Esophagus squamous epithelium (tissue), 5 donors: ENCODE results near the gene MRPL24. TPM values are rescaled to one million over a fixed set of nuclear protein-coding genes. Genes with fewer than 3 reads are reported as not detected.

Source experiments
- DNase-seq: peaks from one replicate; lab custom pipeline; 2025; lab: John Stamatoyannopoulos, UW
- H3K27ac ChIP-seq, 4 donors: fragments of 200-600 bp; sonication (generic); one replicate each; pipeline ENCODE4 v1.5.1; 2016 to 2019; ENCODE audit warnings: mild to moderate bottlenecking in 1 of 4
- H3K27me3 ChIP-seq, 4 donors: fragments of 200-600 bp; sonication (generic); 1 replicate in 3 of 4; 2 replicates in 1 of 4; pipeline versions ENCODE4 v1.5.1 to v1.6.0; 2017 to 2021; ENCODE audit warnings: antibody characterized with exemption in 1 of 4
- H3K36me3 ChIP-seq, 3 donors: fragments of 200-600 bp; sonication (generic); one replicate each; pipeline ENCODE4 v1.5.1; 2016 to 2019
- H3K4me1 ChIP-seq, 3 donors: fragments of 200-600 bp; sonication (generic); one replicate each; pipeline ENCODE4 v1.5.1; 2017 to 2019
- H3K4me3 ChIP-seq, 4 donors: fragments of 200-600 bp; sonication (generic); 1 replicate in 3 of 4; 2 replicates in 1 of 4; pipeline ENCODE4 v1.5.1; 2016 to 2019; ENCODE audit warnings: mild to moderate bottlenecking in 2 of 4, moderate library complexity in 1 of 4
- H3K9me3 ChIP-seq, 3 donors: fragments of 200-600 bp; sonication (generic); one replicate each; pipeline ENCODE4 v1.5.1; 2016 to 2019
- CTCF ChIP-seq, 6 experiments: fragments of 450-650 bp in 4 of 6; fragments of 200-600 bp in 2 of 6; sonication (generic) in 2 of 6; IDR thresholded peaks; one replicate each; pipeline ENCODE4 v1.5.1; 2016 to 2019; ENCODE audit warnings: antibody characterized with exemption in 6 of 6, mild to moderate bottlenecking in 4 of 6, moderate library complexity in 4 of 6
- POLR2A ChIP-seq, 4 donors: fragments of 450-650 bp; IDR thresholded peaks; one replicate each; pipeline ENCODE4 v1.6.1; 2017; ENCODE audit warnings: antibody characterized with exemption in 4 of 4, mild to moderate bottlenecking in 4 of 4, moderate library complexity in 3 of 4
- WGBS, 2 donors: methylation state at CpG; one replicate each; pipeline ENCODE4 v1.1.5; 2018; 5-methylcytosine and 5-hydroxymethylcytosine counted together
- intact Hi-C: fragments of 100-400 bp; cut with DNase I; formaldehyde crosslinking; loops from one replicate; pipeline ENCODE4 v1.15.0; 2022
- total RNA-seq, 4 donors: library from RNA; depleted of rRNA; stranded (reverse); fragments of >200 nt; gene quantifications; one replicate each; pipeline ENCODE4 v1.1.0, GENCODE V29; 2016
- donor health status: DM: yes; HTN: yes; CAD: no.

The MRPL24 gene
- total RNA-seq, 4 donors from 2014 or later, result 39.5 to 45.8 (median 42.3) TPM

GRCh38 chr1:156703741-156704140, 37.1 kb downstream of the MRPL24 start:
- 29 to 53% methylated on average over 1 to 2 of the region's 4 CpGs for WGBS, 2 donors
- intact Hi-C loops, result no loop called here
- Histone ChIP-seq H3K27me3 (peaks cover 0 to 53% (median 0%) of the 10 kb centered on the region in 4 donors), H3K4me1 (peaks cover 50 to 83% (median 52%) of the 10 kb centered on the region in 3 donors), H3K4me3 (peak overlapping the region; percentile 37 to 67 (median 54)), H3K36me3 (peaks cover 0 to 27% (median 7%) of the 10 kb centered on the region in 3 donors), H3K27ac (peak overlapping the region in 3 of 4 donors; percentile 53 to 84 (median 76)), H3K9me3 (no peaks in the 10 kb centered on the region)
- DNase-seq, result no peak
- TF ChIP-seq CTCF (IDR thresholded peaks at IDR 0.05), result no peak
- TF ChIP-seq POLR2A (IDR thresholded peaks at IDR 0.05), result no peak

DNA sequence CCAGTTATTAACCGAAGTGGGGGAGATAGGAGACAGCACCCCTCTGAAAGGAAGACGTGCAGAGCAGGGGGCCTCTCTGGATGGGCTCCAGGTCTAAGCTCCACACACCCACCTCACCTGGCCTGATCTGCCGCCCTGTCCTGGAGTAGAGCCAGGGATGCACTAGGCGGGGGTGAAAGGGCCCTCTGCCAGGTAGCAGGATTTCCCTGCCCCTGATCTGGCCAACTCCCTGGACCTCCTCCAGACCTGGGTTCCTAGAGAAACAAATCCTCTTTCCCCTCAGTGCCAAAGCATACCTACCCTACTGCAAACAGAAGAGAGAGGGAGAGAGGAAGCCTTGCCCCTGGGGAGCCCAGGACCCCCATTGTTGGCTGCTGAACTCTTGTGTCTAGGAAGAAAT, 37.6 kb downstream of the MRPL24 start:
- Histone ChIP-seq H3K4me3 (peak overlapping the region; percentile 37 to 67 (median 54)), H3K27ac (peak overlapping the region in 3 of 4 donors; percentile 53 to 84 (median 76)), H3K9me3 (no peaks in the 10 kb centered on the region), H3K27me3 (peaks cover 0 to 53% (median 0%) of the 10 kb centered on the region in 4 donors), H3K36me3 (peaks cover 0 to 31% (median 7%) of the 10 kb centered on the region in 3 donors), H3K4me1 (peaks cover 46 to 79% (median 48%) of the 10 kb centered on the region in 3 donors)
- intact Hi-C loops, result no loop called here
- no peak for TF ChIP-seq CTCF (IDR thresholded peaks at IDR 0.05)
- no peak for TF ChIP-seq POLR2A (IDR thresholded peaks at IDR 0.05)
- 50% methylated on average over 2 of the region's 4 CpGs; no CpG with 5 or more reads in 1 of the 2 donors for WGBS, 2 donors
- no peak for DNase-seq

DNA sequence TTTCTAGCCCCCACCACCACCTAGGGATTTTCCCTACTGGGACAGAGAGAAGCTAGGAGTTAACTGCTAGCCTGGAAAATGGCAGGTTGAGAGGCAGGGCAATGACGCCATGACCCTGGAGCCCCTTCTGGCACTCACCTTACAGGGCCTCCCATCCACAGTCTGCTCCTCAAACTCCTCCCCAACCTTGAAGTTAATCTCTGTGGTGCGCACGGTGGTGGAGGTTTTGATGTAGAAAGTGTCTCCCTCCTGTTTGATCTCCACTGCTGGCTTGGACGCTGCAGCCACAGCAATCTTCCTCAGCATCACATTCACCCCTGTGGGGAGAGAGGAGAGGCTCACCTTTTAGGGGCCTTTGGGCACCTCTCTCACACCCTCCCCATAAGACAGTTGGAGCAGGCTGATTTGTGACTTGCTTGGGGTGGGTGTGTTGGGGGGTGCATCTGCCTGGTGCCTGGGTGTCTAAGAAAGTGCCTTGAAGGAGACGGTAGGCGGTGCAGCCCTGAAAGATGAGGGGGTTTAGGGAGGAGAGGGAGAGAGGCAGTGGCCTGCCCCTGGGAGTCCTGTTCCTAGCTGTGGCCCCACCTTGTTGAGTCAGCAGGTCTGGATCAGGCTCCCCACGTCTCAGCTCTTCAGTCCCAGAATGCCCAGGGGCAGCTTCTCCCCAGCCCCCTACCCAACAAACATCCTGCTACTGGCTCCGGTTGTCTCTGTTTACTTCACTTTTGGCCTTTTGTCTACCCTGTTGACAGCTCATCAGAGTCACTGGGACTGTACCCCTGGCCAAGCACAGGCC, 40.0 kb downstream of the MRPL24 start:
- Histone ChIP-seq H3K27ac (peak overlapping the region in 2 of 4 donors; percentile 30 to 55), H3K4me3 (no peak overlapping the region), H3K27me3 (peaks cover 0 to 62% (median 0%) of the 10 kb centered on the region in 4 donors), H3K36me3 (peaks cover 0 to 36% (median 7%) of the 10 kb centered on the region in 3 donors), H3K9me3 (no peaks in the 10 kb centered on the region), H3K4me1 (peaks cover 22 to 67% (median 26%) of the 10 kb centered on the region in 3 donors)
- 77 to 79% methylated on average over 7 to 8 of the region's 8 CpGs for WGBS, 2 donors
- no peak for DNase-seq
- intact Hi-C loops, result no loop called here
- TF ChIP-seq POLR2A (IDR thresholded peaks at IDR 0.05), result no peak
- no peak for TF ChIP-seq CTCF (IDR thresholded peaks at IDR 0.05)

DNA sequence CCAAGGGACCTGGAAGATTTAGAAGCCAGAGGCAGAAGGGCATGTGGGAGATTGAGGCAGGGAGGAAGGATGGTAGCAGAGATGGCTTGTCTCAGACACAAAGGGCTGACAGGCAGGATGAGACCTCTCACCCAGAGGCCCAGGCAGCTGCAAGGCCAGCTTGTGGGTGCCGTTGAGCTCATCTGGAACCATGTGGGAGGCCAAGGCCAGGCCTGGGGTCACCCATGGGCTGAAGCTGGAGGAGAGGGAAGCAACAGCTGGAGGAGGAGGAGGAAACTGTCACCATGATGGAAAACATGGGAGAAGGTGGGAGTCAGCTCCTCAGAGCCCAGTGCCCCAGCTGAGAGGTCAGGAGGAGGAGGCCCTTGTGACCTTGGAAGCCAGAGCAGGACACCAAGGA, 41.9 kb downstream of the MRPL24 start:
- Histone ChIP-seq H3K4me3 (no peak overlapping the region), H3K27me3 (peaks cover 0 to 53% (median 0%) of the 10 kb centered on the region in 4 donors), H3K9me3 (no peaks in the 10 kb centered on the region), H3K36me3 (peaks cover 0 to 36% (median 7%) of the 10 kb centered on the region in 3 donors), H3K27ac (no peak overlapping the region), H3K4me1 (peaks cover 7 to 60% (median 16%) of the 10 kb centered on the region in 3 donors)
- intact Hi-C loops, result no loop called here
- WGBS, 2 donors, result 82% methylated on average over 1 of the region's 1 CpG
- TF ChIP-seq POLR2A (IDR thresholded peaks at IDR 0.05) (no peak), CTCF (IDR thresholded peaks at IDR 0.05) (no peak)
- DNase-seq, result no peak

GRCh38 chr1:156697481-156697880, 43.4 kb downstream of the MRPL24 start:
- Histone ChIP-seq H3K4me3 (no peak overlapping the region), H3K27me3 (peaks cover 0 to 54% (median 0%) of the 10 kb centered on the region in 4 donors), H3K4me1 (peaks cover 13 to 60% (median 22%) of the 10 kb centered on the region in 3 donors), H3K27ac (no peak overlapping the region), H3K9me3 (no peaks in the 10 kb centered on the region), H3K36me3 (peaks cover 0 to 36% (median 7%) of the 10 kb centered on the region in 3 donors)
- WGBS, 2 donors, result 47 to 90% methylated on average over 2 to 6 of the region's 8 CpGs
- DNase-seq, result no peak
- intact Hi-C loops, result no loop called here
- TF ChIP-seq CTCF (IDR thresholded peaks at IDR 0.05), result no peak
- no peak for TF ChIP-seq POLR2A (IDR thresholded peaks at IDR 0.05)
